Measurements from ENCODE around the gene UBTF.

UBTF gene

GRCh38 chr17:44178133-44178532 is 41.3 kb downstream of the UBTF start:
- TF ChIP-seq EZH2 (optimal IDR thresholded peaks at IDR 0.05; ENCODE audit: low read depth, low read length), result no peak
- TF ChIP-seq, protein P1, sequence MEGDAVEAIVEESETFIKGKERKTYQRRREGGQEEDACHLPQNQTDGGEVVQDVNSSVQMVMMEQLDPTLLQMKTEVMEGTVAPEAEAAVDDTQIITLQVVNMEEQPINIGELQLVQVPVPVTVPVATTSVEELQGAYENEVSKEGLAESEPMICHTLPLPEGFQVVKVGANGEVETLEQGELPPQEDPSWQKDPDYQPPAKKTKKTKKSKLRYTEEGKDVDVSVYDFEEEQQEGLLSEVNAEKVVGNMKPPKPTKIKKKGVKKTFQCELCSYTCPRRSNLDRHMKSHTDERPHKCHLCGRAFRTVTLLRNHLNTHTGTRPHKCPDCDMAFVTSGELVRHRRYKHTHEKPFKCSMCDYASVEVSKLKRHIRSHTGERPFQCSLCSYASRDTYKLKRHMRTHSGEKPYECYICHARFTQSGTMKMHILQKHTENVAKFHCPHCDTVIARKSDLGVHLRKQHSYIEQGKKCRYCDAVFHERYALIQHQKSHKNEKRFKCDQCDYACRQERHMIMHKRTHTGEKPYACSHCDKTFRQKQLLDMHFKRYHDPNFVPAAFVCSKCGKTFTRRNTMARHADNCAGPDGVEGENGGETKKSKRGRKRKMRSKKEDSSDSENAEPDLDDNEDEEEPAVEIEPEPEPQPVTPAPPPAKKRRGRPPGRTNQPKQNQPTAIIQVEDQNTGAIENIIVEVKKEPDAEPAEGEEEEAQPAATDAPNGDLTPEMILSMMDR (IDR thresholded peaks at IDR 0.05; ENCODE audit: low read length), result no peak
- no peak for TF ChIP-seq EZH2phosphoT487 (IDR thresholded peaks at IDR 0.05; ENCODE audit: low read length)
- Histone ChIP-seq H3K9ac (ENCODE audit: low read length) (no peak overlapping the region), H3K4me2 (ENCODE audit: low read depth, low read length) (no peak overlapping the region), H3K27ac (ENCODE audit: low read length) (no peak overlapping the region), H3K27me3 (replicated peaks; ENCODE audit: insufficient read depth, low read length) (no peaks in the 10 kb centered on the region), H3K9me3 (replicated peaks; ENCODE audit: insufficient read depth, low read length) (no peaks in the 10 kb centered on the region), H3K36me3 (replicated peaks; ENCODE audit: insufficient read depth, low read length) (0 out of 2 replicates have a peak, but pooled peaks cover 4% of the 10 kb centered on the region), H3K4me1 (ENCODE audit: low read length) (0 out of 2 replicates have a peak, but pooled peaks cover 1% of the 10 kb centered on the region), H3K79me2 (ENCODE audit: low read length) (peaks cover 30% of the 10 kb centered on the region), H4K20me1 (ENCODE audit: insufficient read depth, low read length) (no peaks in the 10 kb centered on the region), H3K4me3 (ENCODE audit: low read length) (no peak overlapping the region), H3K9me2 (replicated peaks; ENCODE audit: insufficient read depth, low read length) (no peaks in the 10 kb centered on the region), H2AFZ (ENCODE audit: low read length) (no peak overlapping the region), H3F3A (ENCODE audit: insufficient read depth, low read length) (peaks cover 14% of the 10 kb centered on the region)
- DNase-seq, result no peak

DNA sequence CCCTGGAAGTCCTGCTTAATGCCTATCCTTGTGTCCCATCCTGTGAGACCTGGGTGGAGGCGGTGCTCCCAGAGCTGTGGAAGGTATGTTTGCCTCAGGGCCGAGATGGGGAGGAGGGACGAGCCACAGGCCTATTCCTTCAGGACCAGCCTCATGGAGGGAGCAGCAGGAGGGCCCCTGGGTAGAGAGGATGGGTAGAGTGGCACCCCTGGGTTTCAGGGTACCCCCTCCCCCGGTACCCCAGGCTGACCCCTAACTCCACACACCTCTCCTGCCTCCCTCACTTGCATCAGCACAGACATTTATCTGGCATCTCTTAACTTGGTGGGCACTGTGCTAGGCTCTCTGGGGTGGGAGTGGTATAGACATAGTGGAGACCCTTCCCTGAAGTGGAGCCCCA is 41.8 kb downstream of the UBTF start:
- no peak overlapping the region for H3K9ac ChIP-seq (ENCODE audit: low read length)

DNA sequence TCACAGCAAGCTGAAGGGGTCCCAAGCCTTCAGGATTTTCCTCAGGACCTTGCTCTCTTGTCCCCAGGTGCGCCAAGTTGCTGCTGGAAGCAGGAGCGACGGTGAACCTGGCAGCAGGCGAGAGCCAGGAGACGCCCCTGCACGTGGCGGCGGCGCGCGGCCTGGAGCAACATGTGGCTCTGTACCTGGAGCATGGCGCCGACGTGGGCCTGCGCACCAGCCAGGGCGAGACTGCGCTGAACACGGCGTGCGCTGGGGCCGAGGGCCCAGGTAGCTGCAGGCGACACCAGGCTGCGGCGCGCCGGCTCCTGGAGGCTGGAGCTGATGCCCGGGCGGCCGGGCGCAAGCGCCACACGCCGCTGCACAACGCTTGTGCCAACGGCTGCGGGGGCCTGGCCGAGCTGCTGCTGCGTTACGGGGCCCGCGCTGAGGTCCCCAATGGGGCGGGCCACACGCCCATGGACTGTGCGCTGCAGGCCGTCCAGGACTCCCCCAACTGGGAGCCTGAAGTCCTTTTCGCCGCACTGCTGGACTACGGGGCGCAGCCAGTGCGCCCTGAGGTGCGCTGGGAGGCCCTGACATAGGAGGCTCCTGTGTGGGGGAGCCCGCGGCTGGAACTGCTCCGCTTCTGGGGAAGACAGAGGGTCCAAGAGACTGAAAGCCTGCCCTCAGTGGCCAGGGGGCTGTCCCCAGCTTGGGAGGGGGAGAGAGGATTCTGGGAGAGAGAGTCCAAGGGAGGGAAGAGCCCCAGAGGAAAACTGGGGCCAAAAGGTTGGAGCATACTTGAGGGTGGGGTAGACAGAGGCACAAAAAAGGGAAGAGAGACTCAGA is 42.6 kb downstream of the UBTF start:
- Histone ChIP-seq H3K4me1 (ENCODE audit: low read length) (peaks cover 4% of the 10 kb centered on the region; the same call in 1 of the 2 replicates), H4K20me1 (ENCODE audit: insufficient read depth, low read length) (no peaks in the 10 kb centered on the region), H3F3A (ENCODE audit: insufficient read depth, low read length) (peaks cover 12% of the 10 kb centered on the region), H3K4me3 (ENCODE audit: low read length) (no peak overlapping the region), H3K79me2 (ENCODE audit: low read length) (peaks cover 21% of the 10 kb centered on the region), H3K9me2 (replicated peaks; ENCODE audit: insufficient read depth, low read length) (no peaks in the 10 kb centered on the region), H2AFZ (ENCODE audit: low read length) (no peak overlapping the region), H3K4me2 (ENCODE audit: low read depth, low read length) (no peak overlapping the region), H3K36me3 (replicated peaks; ENCODE audit: insufficient read depth, low read length) (0 out of 2 replicates have a peak, but pooled peaks cover under 1% of the 10 kb centered on the region), H3K9ac (ENCODE audit: low read length) (no peak overlapping the region), H3K27me3 (replicated peaks; ENCODE audit: insufficient read depth, low read length) (no peaks in the 10 kb centered on the region), H3K9me3 (replicated peaks; ENCODE audit: insufficient read depth, low read length) (no peaks in the 10 kb centered on the region), H3K27ac (ENCODE audit: low read length) (no peak overlapping the region)
- TF ChIP-seq EZH2 (optimal IDR thresholded peaks at IDR 0.05; ENCODE audit: low read depth, low read length), result no peak
- TF ChIP-seq EZH2phosphoT487 (IDR thresholded peaks at IDR 0.05; ENCODE audit: low read length), result no peak
- TF ChIP-seq, protein P1 (IDR thresholded peaks at IDR 0.05; ENCODE audit: low read length), result no peak
- no peak for DNase-seq

More for the DNA sequence above, 41.8 kb downstream of the UBTF start:
- DNase-seq, result no peak
- Histone ChIP-seq H3K4me3 (ENCODE audit: low read length) (no peak overlapping the region), H3K79me2 (ENCODE audit: low read length) (peaks cover 26% of the 10 kb centered on the region), H2AFZ (ENCODE audit: low read length) (no peak overlapping the region), H3K4me2 (ENCODE audit: low read depth, low read length) (no peak overlapping the region), H3K4me1 (ENCODE audit: low read length) (no peaks in the 10 kb centered on the region), H3F3A (ENCODE audit: insufficient read depth, low read length) (peaks cover 14% of the 10 kb centered on the region), H4K20me1 (ENCODE audit: insufficient read depth, low read length) (no peaks in the 10 kb centered on the region), H3K9me3 (replicated peaks; ENCODE audit: insufficient read depth, low read length) (no peaks in the 10 kb centered on the region), H3K36me3 (replicated peaks; ENCODE audit: insufficient read depth, low read length) (0 out of 2 replicates have a peak, but pooled peaks cover 4% of the 10 kb centered on the region), H3K9me2 (replicated peaks; ENCODE audit: insufficient read depth, low read length) (no peaks in the 10 kb centered on the region), H3K27ac (ENCODE audit: low read length) (no peak overlapping the region), H3K27me3 (replicated peaks; ENCODE audit: insufficient read depth, low read length) (no peaks in the 10 kb centered on the region)
- TF ChIP-seq EZH2 (optimal IDR thresholded peaks at IDR 0.05; ENCODE audit: low read depth, low read length) (no peak), EZH2phosphoT487 (IDR thresholded peaks at IDR 0.05; ENCODE audit: low read length) (no peak)
- TF ChIP-seq, protein P1 (IDR thresholded peaks at IDR 0.05; ENCODE audit: low read length), result no peak

Data from MM.1S (cell line).